Colonic mucosa (tissue), 4 donors: ENCODE results near the gene CHCHD1. TPM values are rescaled to one million over a fixed set of nuclear protein-coding genes. Genes with fewer than 3 reads are reported as not detected.
A peak's percentile ranks its signal among the peaks of the same experiment; 100 is the strongest.

Source experiments
- DNase-seq: peaks from one replicate; pipeline ENCODE4 v3.0.0-alpha.2; 2020
- H3K27ac ChIP-seq: fragments of 200-600 bp; one replicate; pipeline ENCODE4 v1.8.0; 2021
- H3K27me3 ChIP-seq: fragments of 200-600 bp; one replicate; pipeline ENCODE4 v1.8.0; 2021
- H3K36me3 ChIP-seq: fragments of 200-600 bp; one replicate; pipeline ENCODE4 v1.8.0; 2021
- H3K4me1 ChIP-seq: fragments of 200-600 bp; one replicate; pipeline ENCODE4 v1.8.0; 2021; ENCODE audit warnings: mild to moderate bottlenecking
- H3K4me3 ChIP-seq: fragments of 200-600 bp; one replicate; pipeline ENCODE4 v1.8.0; 2021
- H3K9ac ChIP-seq, 2 donors: one replicate each; pipeline ENCODE4 v1.7.0; 2013; ENCODE audit warnings: control low read depth in 2 of 2, low read depth in 2 of 2, low read length in 2 of 2
- H3K9me3 ChIP-seq: fragments of 200-600 bp; one replicate; pipeline ENCODE4 v1.8.0; 2021
- intact Hi-C: fragments of 100-400 bp; cut with DNase I; formaldehyde crosslinking; loops from one replicate; pipeline ENCODE4 v1.14.1; 2022
- total RNA-seq, 2 donors: library from RNA; stranded (reverse); fragmentation: NEBNext Ultra II Directional in 1 of 2; extraction: Animal tissue kit (Norgen Biotek cat#: 25700) in 1 of 2; gene quantifications; one replicate each; pipeline ENCODE4 v1.2.1, GENCODE V29; 2021
- TF ChIP-seq, protein P1 (sequence below): fragments of 200-600 bp; IDR thresholded peaks from one replicate; pipeline ENCODE4 v1.8.0; 2022; ENCODE audit warnings: antibody characterized with exemption, mild to moderate bottlenecking
- donor health status: healthy.
- donor health status: DM: no; HTN: no; CAD: no.
- donor health status: DM: no; HTN: no; CAD: no.

CHCHD1 gene
- total RNA-seq, 2 donors from 2014 or later: 33.7 to 48.5 TPM

DNA sequence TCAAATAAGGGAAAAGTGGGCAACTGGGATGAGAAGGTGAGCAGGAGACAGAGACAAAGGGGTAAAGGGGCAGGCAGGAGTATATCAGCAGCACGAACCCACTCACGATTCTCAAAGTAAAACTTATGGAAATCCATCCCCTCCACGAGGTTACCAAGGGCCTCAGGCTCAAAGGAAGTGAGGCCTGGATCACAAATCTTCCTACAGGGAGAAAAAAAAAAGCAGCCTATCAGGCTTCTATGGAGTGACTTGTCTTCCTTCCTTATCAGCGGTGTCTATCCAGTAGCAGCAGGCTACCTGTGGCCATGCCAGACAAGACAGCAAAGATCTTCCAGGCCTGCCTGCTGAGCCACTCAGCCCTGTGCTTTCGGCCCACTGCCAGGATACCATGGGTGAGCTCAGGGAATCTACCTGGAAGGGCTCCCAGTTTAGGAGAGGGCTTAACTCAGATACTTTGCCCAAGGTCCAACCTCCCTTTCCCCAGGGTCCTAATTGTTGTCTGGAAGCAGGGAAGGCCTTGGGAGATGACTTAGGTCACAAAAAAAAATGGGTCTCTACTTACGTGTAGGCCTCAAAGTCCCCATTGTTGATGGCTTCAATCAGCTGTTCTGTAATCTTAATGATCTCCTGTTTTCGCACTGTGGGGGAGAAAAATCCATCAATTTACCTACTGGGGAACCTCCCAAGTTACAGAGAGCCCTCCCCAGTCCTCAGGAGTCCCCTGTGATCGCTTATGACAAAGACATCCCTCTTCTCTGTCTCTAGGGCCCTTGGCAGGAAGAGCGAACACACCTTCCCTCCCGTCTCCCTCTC is 35.3 kb downstream of the CHCHD1 start:
- DNase-seq: no peak
- intact Hi-C loops: no loop called here
- H3K4me1 ChIP-seq: peaks cover 8% of the 10 kb centered on the region
- no peaks in the 10 kb centered on the region for H3K27me3 ChIP-seq
- H3K9me3 ChIP-seq: no peaks in the 10 kb centered on the region
- no peaks in the 10 kb centered on the region for H3K36me3 ChIP-seq
- TF ChIP-seq, protein P1, sequence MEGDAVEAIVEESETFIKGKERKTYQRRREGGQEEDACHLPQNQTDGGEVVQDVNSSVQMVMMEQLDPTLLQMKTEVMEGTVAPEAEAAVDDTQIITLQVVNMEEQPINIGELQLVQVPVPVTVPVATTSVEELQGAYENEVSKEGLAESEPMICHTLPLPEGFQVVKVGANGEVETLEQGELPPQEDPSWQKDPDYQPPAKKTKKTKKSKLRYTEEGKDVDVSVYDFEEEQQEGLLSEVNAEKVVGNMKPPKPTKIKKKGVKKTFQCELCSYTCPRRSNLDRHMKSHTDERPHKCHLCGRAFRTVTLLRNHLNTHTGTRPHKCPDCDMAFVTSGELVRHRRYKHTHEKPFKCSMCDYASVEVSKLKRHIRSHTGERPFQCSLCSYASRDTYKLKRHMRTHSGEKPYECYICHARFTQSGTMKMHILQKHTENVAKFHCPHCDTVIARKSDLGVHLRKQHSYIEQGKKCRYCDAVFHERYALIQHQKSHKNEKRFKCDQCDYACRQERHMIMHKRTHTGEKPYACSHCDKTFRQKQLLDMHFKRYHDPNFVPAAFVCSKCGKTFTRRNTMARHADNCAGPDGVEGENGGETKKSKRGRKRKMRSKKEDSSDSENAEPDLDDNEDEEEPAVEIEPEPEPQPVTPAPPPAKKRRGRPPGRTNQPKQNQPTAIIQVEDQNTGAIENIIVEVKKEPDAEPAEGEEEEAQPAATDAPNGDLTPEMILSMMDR: no peak
- no peak overlapping the region for H3K9ac ChIP-seq
- no peak overlapping the region for H3K27ac ChIP-seq
- H3K4me3 ChIP-seq: no peak overlapping the region

DNA sequence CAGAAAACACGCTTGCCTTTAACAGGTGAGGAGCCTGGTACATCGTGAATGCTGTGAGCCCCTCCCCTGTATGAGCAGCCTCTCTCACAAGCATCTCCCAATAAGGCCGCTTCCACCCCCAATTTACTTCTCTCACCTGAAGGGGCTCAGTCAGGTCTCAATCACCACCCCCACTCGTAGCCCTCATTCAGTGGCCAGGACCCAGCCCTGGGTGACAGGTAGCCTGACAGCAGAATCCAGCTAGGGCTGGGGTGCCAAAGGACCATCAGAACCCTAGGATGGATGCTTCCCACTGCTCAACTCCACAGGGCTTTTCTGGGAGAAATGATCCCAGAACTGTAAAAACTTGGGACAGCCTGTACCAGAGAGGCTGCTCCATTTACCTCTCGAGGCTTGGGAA is 36.0 kb downstream of the CHCHD1 start:
- H3K4me1 ChIP-seq: peaks cover 8% of the 10 kb centered on the region
- TF ChIP-seq, protein P1: no peak

GRCh38 chr10:73818402-73818801 is 36.6 kb downstream of the CHCHD1 start:
- Histone ChIP-seq H3K27me3 (no peaks in the 10 kb centered on the region), H3K9ac (no peak overlapping the region), H3K9me3 (no peaks in the 10 kb centered on the region), H3K36me3 (no peaks in the 10 kb centered on the region), H3K4me1 (peaks cover 8% of the 10 kb centered on the region), H3K4me3 (no peak overlapping the region), H3K27ac (no peak overlapping the region)
- TF ChIP-seq, protein P1: no peak
- DNase-seq: no peak
- intact Hi-C loops: no loop called here

More for the DNA sequence above, 36.0 kb downstream of the CHCHD1 start:
- H3K4me3 ChIP-seq: no peak overlapping the region
- H3K9me3 ChIP-seq: no peaks in the 10 kb centered on the region
- intact Hi-C loops: no loop called here
- H3K36me3 ChIP-seq: no peaks in the 10 kb centered on the region
- no peak for DNase-seq
- no peak overlapping the region for H3K27ac ChIP-seq
- no peaks in the 10 kb centered on the region for H3K27me3 ChIP-seq
- no peak overlapping the region for H3K9ac ChIP-seq

DNA sequence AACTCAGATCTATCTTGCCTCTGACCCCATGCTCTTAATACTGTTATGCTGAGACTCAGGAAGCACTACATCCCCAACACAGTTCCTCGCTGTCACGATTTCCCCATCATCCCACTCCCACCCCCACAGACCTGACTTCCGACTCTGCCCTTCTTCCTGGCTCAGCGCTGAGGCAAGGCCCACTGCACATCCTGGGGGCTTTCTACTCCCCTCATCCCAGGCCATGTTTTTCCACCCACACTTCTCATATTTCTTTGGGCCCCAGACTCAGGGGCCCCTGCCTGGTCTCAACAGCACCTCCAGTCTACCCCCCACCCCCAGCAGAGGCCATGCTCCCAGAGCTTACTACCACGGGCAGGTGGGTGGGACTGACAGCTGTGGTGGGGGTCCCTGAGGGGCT is 37.2 kb downstream of the CHCHD1 start:
- no peaks in the 10 kb centered on the region for H3K36me3 ChIP-seq
- peaks cover 8% of the 10 kb centered on the region for H3K4me1 ChIP-seq
- H3K4me3 ChIP-seq: no peak overlapping the region
- TF ChIP-seq, protein P1: no peak
- H3K9me3 ChIP-seq: no peaks in the 10 kb centered on the region
- no peak overlapping the region for H3K27ac ChIP-seq
- H3K27me3 ChIP-seq: no peaks in the 10 kb centered on the region
- DNase-seq: no peak
- intact Hi-C loops: no loop called here
- H3K9ac ChIP-seq: peak overlapping the region in 1 of 2 donors; percentile 64

DNA sequence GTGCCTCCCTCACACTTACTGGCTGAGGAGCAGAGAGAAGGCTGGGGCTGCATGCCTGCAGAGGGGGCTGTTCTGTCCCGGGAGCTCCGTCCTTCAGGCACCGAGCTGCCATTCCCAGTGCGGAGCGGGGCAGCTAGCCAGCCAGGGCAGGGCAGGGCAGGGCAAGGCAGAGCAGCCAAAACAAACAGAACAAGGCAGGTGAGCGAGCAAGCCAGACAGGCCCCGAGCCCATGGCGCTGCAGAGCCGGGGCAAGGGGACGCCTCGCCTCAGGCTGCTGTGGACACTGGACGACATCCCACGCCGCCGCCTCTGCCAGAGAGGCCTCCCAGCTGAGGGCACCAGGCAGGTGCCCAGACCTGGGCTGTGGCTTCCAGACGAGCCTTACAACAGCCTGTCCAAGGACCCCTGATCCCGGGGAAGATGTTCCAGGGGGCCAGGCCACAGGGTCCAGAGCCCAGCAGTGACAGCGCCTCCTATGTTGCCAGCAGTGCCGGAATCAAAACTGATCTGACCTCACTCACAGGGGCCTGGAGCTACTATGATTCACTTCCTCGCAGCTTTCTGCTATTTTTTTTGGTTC is 37.8 kb downstream of the CHCHD1 start:
- Histone ChIP-seq H3K27ac (no peak overlapping the region), H3K27me3 (no peaks in the 10 kb centered on the region), H3K4me3 (no peak overlapping the region), H3K9ac (peak overlapping the region; percentile 47 to 64), H3K36me3 (no peaks in the 10 kb centered on the region), H3K4me1 (peaks cover 8% of the 10 kb centered on the region), H3K9me3 (no peaks in the 10 kb centered on the region)
- intact Hi-C loops: no loop called here
- TF ChIP-seq, protein P1: no peak
- DNase-seq: peak; percentile 87
